NOMO-1 treated with dmso at 0.1 percent for 144 hours (cell line): Measurements from ENCODE around the gene PCSK5.

Experiments
- DNase-seq: peaks from one replicate; lab custom pipeline; 2025; ENCODE audit not compliant: unreplicated experiment; lab: John Stamatoyannopoulos, UW

Gene PCSK5

DNA sequence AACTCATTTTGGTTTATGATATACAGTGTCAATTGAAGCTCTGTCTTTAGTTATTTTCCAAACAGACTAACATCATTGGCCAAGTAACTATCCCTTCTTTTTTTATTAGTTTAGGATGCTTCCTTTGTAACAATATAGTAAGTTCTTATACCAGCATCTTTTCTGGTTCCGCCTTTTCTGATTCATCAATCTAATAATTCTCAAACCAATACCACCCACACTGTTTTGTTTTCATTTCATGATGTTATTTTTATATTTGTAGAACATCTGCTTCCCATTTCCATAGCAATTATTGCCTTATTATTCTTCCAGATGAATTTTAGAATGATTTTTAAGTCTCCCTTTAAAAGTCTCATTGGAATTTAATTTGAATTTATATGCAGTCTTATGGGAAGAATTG is 285.7 kb downstream of the PCSK5 start:
- no peak for DNase-seq

DNA sequence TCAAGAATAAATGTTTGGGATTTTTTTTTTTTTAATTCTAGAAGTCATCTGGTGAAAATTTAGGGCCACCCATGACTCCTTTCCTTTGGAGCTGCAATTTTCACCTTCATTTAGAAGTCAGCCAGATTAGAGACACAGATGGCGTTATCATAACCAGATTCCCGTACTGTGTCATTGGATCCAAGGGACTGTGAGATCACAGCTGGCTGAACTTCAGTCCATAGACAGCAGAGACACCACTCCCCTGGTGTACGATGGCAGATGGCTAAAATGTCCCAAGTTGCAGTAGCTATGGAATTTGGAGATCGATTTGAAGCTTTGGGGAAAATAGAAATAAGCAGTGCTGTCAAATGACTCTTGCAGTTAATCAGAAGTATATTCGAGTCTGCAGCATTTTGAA is 287.5 kb downstream of the PCSK5 start:
- no peak for DNase-seq

DNA sequence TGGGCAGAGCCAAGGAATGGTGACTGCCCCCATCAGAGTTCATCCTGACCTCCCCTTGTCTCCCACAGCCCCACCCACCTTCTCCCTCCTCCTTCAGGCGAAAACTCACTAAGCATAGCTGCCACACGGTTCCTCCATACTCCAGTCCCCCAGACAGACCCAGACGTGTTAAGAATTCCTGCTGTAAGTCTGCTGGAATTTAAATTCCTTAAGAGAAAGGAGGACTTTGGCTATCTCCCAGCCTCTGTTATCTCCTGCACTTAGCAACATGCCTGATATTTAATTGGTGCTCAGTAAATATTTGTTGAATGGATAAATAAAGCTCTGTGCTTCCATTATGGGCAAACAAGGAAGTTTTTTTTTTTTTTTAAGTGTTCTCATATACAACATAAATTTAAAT is 290.1 kb downstream of the PCSK5 start:
- no peak for DNase-seq

DNA sequence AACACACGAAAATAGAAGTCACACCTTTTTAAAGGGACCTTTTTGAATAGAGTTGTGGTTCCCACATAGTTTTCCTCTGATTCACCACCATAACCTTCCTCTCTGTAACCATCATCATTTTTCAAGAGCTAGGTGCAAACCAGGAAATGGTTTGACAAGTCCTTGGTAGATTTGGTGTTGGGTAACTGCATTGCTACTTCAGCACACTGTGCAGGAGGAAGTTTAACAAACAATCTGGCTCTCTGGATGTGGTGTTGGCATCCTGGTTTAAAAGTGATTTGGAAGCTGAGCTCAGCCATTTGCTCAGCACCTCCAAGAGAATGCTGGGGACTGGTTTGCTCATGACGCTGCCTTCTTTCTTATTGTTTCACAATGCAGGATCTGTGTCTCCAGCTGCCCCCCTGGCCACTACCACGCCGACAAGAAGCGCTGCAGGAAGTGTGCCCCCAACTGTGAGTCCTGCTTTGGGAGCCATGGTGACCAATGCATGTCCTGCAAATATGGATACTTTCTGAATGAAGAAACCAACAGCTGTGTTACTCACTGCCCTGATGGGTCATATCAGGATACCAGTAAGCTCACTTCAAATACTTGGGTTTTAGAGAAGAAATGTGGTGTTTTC is 290.7 kb downstream of the PCSK5 start:
- peak; percentile 7 for DNase-seq

DNA sequence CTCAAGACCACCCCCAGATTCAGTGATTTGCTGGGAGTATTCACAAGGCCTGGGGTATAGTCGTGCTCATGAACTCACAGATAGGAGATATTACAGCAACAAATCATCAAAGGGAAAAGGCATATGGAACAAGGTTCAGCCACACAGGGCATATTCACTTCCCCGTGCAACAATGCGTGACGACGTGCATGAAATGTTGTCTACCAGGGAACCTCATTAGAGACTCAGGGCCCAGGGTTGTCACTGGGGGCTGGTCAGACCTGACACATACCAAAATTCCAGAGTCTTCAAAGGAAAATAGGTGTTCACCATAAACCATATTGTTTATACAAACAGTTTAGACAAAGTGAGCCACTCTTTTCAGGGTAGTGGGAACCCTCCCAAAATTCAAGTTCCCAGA is 291.3 kb downstream of the PCSK5 start:
- DNase-seq, result no peak

DNA sequence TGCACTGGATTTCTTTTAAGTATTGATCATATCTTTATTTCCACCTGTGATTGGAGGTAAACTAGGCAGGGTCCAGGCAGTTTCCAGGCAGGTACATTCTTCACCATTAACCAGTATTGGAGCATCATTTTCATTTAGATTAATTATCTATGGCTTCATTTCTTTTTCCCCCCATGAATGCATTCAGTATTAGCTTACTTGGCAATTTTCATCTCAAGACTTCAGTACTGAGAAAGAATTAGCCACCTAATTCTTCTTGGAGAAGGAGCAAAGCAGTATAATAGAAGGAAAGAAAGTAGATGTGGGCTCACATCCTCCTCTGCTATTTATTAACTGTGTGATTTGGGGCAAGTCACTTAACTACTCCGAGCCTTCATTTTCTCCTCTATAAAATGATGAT is 295.0 kb downstream of the PCSK5 start:
- DNase-seq, result no peak

DNA sequence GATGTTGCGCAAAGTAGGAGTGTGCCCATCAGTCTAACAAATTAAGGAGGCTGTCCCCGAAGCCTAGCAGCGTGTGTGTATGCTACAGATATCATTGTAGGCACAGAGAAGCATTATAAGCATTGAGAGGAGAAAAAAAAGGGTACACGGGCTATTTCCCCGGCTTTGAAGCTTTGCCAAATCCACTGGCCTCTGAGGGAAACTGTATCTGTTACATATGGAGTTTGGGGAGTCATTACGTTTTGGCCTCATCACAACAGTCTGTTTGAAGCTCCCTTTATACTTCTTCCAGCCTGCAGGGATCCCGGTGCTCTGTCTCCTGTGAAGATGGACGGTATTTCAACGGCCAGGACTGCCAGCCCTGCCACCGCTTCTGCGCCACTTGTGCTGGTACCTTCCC is 297.8 kb downstream of the PCSK5 start:
- DNase-seq, result no peak

DNA sequence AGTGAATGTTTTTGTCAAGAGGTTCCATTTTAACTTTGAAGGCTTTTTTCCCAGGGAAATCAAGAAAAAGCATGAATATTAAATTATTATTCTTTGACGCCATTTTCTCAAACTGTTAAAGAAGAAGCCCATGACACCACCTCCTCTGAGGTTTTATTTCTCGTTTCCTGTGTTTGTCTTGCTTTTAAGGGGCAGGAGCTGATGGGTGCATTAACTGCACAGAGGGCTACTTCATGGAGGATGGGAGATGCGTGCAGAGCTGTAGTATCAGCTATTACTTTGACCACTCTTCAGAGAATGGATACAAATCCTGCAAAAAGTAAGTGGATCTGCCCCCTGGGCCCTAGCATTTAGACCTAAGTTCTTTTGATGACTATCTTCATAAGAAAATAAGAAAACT is 298.4 kb downstream of the PCSK5 start:
- DNase-seq, result no peak

DNA sequence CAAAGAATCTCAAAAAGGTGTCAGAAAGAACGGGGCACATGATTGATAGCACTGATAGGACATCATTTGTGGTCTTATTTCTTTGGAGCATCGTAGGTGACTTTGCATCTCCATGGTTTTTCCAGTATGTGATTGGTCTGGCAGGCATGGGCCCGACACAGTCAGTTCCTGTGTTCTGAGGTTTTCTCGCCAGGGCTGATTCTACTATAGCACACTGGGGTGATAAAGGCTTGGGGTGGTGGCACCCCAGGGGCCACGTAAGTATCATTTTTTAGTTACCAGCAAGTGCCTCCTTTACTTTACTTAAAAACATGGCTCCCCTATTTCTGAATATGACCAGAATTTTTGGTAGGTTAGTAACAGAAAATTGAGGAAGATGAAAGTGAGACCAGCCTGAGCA is 301.0 kb downstream of the PCSK5 start:
- no peak for DNase-seq

DNA sequence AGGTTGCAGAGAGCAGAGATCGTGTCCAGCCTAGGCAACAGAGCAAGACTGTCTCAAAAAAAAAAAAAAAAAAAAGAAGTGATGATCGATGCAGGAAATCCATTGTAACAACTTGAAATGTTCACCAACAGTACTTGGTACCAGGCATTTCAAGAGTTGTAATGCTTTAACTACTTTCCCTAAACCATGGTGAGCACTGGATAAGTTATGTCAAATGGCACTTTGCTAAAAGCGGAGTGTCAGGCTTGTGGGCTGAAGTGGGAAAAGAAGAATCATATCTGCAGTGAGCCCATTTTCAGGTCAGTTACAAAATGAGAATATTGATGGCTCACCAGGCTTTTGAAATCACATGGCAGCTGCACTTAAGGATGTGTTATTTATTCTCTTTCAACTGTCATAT is 301.5 kb downstream of the PCSK5 start:
- DNase-seq, result no peak

DNA sequence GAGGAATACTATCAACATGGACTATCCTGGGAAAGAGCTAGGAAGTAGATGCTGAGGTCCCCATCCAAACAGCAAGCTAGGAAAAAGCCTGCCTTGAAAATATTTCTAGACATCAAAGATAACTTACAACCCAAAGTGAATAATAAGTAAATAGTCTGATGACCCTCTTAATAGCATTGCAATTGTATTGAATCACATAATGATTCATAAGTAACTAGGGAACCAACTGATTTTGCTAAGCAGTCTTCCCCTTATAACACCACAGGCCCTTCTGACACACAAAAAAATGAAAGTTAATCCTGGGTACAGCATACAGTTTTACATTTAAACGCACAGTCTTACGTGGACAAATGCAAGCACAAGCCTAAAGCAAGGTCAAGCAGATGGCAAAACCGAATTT is 304.4 kb downstream of the PCSK5 start:
- no peak for DNase-seq

DNA sequence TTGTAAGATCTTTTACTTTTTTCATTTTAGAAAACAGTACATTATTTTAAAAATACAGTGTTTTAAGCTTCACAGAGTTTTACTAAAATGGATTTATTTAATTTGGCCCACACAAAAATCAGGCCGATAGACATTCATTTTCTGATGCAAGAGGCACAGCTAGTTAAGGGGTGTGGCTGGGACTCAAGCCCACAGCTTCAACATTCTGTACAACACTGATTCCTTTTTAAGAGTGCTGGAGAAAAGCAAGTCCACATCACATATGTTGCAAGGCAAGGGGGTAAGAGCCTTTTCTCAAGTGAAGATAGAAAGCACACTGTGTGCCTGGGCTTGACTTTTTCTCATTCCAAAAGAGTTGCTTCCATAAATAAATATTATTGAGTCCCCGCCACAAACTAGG is 307.9 kb downstream of the PCSK5 start:
- DNase-seq, result no peak

DNA sequence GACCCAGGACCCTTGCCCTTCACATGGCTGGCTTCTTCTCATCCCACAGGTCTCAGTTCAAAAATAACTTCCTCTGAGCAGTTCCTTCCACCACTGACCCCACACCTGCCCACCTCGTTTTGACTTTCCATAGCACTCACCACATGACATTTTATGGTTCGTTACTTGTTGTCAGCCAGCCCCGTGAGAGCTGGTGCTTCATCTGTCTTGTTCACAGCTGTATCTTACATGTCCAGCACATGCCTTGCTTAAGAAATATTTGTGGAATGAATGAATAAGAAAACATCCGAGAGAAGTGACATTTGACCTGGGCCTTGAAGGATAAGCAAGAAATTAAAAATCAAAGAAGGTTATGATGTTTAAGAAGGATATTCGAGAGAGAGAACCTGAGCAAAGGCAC is 309.8 kb downstream of the PCSK5 start:
- no peak for DNase-seq

DNA sequence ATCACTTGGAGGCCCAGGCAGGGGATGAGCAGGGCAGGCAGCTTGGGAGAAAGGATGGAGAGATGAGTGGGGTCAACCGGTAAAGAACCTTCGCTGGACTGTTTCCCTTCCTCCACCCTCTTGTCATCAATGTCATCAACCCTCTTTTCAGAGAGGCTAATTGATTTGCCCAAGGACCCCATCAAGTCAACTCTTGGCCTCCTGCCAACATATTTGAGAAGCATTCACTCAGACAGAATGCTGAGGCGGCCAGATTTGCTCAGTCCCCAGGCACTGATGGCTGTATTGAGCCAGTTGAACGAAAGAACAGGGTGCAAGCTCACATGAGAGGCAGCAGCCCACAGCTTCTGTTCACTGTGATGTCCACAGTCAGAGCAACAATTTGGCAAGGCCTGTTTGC is 310.3 kb downstream of the PCSK5 start:
- DNase-seq, result no peak

DNA sequence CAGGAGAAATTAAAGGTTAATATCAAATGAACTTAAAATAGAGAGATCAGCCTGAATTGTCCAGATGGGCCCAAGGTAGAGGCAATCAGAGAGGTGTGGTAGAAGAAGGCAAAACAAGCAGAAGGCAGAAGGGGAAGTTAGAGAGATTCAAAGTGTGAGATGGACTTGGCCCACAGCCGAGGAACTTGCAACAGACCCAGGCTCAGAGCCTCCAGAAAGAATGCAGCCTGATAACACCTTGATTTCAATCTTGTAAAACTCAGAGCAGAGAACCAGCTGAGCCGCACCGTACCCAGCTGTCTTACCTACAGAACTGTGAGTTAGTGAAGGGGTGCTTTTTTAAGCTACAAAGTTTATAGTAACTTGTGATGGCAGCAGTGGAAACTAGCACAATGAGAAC is 312.9 kb downstream of the PCSK5 start:
- DNase-seq, result peak; percentile 54

DNA sequence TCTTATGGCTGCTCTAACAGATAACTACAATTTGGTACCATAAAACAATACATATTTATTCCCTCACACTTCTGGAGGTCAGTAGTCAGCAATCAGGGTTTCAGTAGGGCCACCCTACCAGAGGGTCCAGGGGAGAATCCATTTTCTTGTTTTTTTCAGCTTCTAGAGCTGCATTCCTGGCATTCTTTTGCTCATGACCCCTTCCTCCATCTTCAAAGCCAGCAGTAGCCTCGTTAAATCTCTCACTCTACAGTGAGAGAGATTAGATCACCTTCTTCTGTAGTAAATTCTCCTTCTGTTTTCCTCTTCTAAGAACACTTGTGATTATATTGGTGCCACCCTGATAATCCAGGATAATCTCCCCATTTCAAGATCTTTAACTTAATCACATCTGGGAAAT is 316.3 kb downstream of the PCSK5 start:
- no peak for DNase-seq

DNA sequence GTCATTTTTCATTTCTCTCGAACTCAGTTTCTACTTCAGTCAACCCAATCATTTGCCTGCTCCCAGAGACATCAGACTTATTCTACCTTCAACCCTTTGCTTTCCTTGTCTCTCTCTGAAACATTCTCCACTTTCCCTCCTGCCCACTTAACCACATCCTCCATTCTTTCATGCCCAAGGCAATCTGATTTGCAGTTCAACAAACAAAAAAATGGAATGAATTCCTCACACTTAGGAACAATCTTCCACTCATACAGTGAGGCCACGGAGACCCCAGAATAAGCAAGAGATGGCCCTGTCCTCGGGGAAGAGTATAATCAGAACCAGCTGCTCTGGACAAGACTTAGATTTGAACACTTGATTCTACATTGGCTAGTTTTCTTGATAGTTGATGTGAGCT is 323.3 kb downstream of the PCSK5 start:
- DNase-seq, result no peak

DNA sequence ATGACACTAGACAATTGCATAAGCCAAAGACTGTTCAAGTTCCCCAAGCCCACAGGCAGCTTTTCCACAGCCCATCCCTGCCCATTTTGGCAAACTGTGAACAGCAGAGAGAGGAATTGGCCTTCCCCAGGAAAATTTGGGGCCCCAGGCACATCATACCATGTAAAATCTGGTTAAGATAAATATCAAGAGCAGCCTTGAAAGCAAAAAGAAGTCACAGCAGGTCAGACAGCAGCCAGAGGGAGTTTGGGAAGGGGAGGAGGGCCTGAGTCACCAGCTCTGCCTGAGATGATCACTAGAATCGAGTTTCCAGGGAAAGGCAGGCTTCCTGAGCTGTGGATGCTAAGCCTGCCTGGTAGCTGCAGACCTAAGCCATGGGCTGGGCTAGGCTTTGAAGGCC is 324.6 kb downstream of the PCSK5 start:
- DNase-seq, result no peak

DNA sequence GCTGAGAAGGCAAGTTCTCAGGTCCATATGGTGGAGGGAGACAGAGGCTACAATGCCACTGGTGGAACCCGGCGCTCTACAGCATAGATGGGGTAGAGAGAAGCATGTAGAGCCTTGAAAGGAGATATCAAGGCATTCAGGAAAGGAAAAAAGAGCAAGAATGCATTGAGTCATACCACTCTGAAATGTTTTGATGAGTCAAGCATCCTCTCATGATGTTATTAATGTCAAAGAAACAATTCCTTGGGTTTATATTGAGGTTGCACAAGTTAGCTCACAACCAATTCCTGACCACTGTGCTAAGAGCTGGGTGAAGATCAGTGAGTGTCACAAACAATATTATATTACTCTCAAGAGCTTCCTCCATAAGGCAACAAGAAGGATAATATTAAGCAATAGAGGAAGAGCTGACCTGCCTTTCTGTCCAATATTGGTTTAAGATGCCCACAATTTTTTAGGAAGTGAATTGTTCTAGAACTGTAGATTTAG is 325.7 kb downstream of the PCSK5 start:
- DNase-seq, result peak; percentile 19

DNA sequence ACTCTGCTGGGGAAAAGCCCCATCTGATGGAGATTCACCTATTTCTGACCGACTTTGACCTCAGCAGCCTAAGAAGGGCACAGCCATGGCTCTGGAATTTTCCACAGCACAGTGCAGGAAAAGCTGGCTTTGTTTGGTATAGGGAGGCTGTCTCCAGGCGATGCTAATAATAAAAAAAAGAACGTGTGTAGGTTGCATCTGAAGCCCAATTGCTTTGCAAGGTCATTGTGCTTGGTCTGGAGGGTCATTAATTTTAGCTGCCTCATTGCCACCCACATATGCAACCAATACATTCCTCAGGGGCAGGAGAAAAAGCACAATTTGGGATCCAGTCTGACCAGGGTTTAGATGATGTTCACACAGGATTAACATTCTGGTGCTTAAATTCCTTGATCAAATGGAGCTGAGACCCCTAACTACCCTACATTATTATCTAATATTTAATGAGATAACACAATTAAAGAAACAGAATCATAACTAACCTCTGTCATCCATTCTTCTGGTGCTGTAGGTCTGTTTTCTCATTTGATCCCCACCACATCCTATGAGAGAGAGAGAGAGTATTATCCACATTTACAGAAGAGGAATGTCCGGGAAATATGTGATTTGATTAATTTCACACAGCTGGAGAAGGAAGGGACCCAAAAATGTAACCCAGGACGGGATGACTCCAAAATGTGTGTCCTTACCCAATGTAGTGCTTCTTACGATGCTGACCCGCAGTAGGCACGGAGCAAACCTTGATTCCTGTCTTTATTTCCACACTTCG is 327.8 kb downstream of the PCSK5 start:
- no peak for DNase-seq

DNA sequence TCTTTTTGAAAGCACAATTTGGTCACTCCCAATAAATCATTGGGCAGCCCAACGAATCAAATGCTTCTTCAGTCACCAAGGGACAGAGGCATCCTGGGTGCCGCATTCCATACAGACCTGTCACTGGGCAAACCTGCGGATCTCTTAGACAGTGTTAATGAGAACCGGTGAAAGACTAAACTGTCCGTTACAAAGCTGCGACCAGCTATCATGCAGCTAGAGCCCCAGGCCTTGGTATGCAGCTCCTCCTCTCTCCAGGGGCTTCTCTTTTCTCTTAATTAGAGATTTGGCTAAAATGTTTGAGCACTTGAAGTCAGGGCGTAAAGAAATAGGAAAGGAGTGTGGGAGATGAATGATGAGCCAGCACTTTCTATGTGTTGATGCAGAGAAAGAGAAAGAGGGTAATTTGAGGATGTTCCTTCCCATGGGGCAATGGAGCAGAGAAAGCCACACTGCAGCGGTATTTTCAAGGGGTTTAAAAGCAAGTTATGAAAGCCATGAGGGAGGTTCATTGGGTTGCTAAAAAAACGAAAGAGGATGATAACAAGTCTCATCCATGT is 328.5 kb downstream of the PCSK5 start:
- no peak for DNase-seq

DNA sequence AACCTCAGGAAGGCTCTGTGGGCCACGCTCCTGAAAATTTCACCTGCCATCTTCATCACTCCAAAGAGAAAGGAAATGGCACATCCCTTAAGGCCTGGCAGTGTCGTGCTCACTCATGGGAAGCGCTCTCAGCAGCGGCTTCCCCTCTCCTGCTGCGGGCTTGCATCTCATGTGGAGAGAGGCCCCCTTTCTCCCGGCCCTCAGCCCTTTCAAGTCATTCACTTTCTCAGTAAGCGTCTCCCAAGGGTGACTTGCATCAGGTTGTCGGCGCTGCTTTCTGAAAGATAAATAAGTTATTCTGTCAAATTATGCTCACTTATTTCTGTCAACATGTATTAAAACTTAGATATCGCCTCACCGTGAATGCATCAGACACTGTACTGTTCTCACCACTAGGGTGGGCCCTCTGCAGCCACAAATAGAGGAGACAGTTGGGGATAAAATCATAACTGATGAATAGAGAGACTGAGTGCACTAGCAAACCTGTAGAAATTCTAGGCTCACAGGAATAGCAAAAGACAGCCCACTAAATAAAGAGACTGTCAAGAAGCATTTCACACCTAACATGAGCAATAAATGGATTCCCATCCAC is 329.2 kb downstream of the PCSK5 start:
- DNase-seq, result no peak
